Smooth muscle cell (in vitro differentiated cells): ENCODE results near the gene CRISPLD2. TPM values are rescaled to one million over a fixed set of nuclear protein-coding genes. Genes with fewer than 3 reads are reported as not detected.

ENCODE experiments used
- DNase-seq: peaks from one replicate; lab custom pipeline; 2025; ENCODE audit not compliant: unreplicated experiment; lab: John Stamatoyannopoulos, UW
- H2AFZ ChIP-seq: fragments of 200-600 bp; sonication (generic); 2 replicates; pipeline ENCODE4 v1.6.0; 2016; ENCODE audit warnings: antibody characterized with exemption, low read depth, mild to moderate bottlenecking
- H3F3A ChIP-seq: fragments of 200-600 bp; sonication (generic); 2 replicates; pipeline ENCODE4 v1.6.0; 2017; ENCODE audit warnings: antibody characterized with exemption, low read depth
- H3K27ac ChIP-seq: fragments of 200-600 bp; sonication (generic); 2 replicates; pipeline ENCODE4 v1.5.1; 2016; ENCODE audit warnings: low read depth, mild to moderate bottlenecking
- H3K27me3 ChIP-seq: fragments of 200-600 bp; sonication (generic); 2 replicates; pipeline ENCODE4 v1.6.1; 2016; ENCODE audit warnings: low read depth, mild to moderate bottlenecking
- H3K36me3 ChIP-seq: fragments of 200-600 bp; sonication (generic); 2 replicates; pipeline ENCODE4 v1.5.1; 2016; ENCODE audit warnings: low read depth
- H3K4me1 ChIP-seq: fragments of 200-600 bp; sonication (generic); 2 replicates; pipeline ENCODE4 v1.5.1; 2016; ENCODE audit warnings: low read depth
- H3K4me2 ChIP-seq: fragments of 200-600 bp; sonication (generic); 2 replicates; pipeline ENCODE4 v1.6.0; 2016; ENCODE audit warnings: mild to moderate bottlenecking
- H3K4me3 ChIP-seq: fragments of 200-600 bp; sonication (generic); 2 replicates; pipeline ENCODE4 v1.5.1; 2016; ENCODE audit warnings: mild to moderate bottlenecking
- H3K79me2 ChIP-seq: fragments of 200-600 bp; sonication (generic); 2 replicates; pipeline ENCODE4 v1.6.0; 2016; ENCODE audit warnings: low read depth, mild to moderate bottlenecking
- H3K9ac ChIP-seq: fragments of 200-600 bp; sonication (generic); 2 replicates; pipeline ENCODE4 v1.6.0; 2016; ENCODE audit warnings: low read depth
- H3K9me3 ChIP-seq: fragments of 200-600 bp; sonication (generic); replicated peaks from 2 replicates; pipeline ENCODE4 v1.5.1; 2016; ENCODE audit warnings: low read depth
- H4K20me1 ChIP-seq: fragments of 200-600 bp; sonication (generic); 2 replicates; pipeline ENCODE4 v1.6.0; 2016; ENCODE audit warnings: low read depth
- WGBS: methylation state at CpG from one replicate; pipeline ENCODE4 v1.1.7; 2016; ENCODE audit warnings: low lambda C conversion rate; 5-methylcytosine and 5-hydroxymethylcytosine counted together
- polyA plus RNA-seq: library from polyadenylated mRNA; unstranded; fragments of >200 nt; fragmentation: Nextera tagmentation; extraction: Ambion mirVana; gene quantifications from 2 replicates; pipeline ENCODE4 v1.2.1, GENCODE V29; 2016
- total RNA-seq: library from RNA; depleted of rRNA; stranded (reverse); fragments of >200 nt; gene quantifications from 2 replicates; pipeline ENCODE4 v1.2.3, GENCODE V29; 2014
- TF ChIP-seq, protein P1 (sequence below): fragments of 200-600 bp; sonication (generic); IDR thresholded peaks from 2 replicates; pipeline ENCODE4 v1.5.1; 2017; ENCODE audit warnings: borderline replicate concordance, mild to moderate bottlenecking, antibody characterized with exemption; ENCODE audit not compliant: insufficient read depth, poor library complexity, severe bottlenecking

Gene CRISPLD2
- total and polyA plus RNA-seq, 2 experiments from 2014 or later: 63.1 to 105 TPM

DNA sequence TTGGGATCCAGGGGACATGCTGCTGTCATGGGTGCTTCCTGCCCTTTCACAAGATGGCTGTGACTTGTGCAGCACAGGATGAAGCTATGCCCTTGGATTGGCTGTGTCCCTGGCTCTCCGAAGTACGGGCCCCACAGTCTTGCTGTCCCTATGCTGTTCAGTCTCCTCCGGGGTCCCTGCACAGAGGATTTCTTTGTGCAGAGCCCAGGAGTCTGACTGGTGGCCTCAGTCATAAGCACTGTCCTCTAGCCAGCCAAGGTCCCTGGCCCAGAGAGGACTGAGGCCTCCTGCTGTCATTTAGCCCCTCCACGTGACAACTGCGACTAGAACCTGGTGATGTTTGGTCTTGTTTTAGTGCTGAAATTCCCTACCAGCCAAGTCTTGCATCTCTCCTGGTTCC is 42.4 kb upstream of the CRISPLD2 start:
- H3K4me3 ChIP-seq: no peak overlapping the region
- DNase-seq: no peak
- WGBS: 94% methylated on average over 5 of the region's 5 CpGs
- no peak overlapping the region for H3K9ac ChIP-seq
- peaks cover 20% of the 10 kb centered on the region for H3K36me3 ChIP-seq
- H3K4me1 ChIP-seq: no peaks in the 10 kb centered on the region
- TF ChIP-seq, protein P1, sequence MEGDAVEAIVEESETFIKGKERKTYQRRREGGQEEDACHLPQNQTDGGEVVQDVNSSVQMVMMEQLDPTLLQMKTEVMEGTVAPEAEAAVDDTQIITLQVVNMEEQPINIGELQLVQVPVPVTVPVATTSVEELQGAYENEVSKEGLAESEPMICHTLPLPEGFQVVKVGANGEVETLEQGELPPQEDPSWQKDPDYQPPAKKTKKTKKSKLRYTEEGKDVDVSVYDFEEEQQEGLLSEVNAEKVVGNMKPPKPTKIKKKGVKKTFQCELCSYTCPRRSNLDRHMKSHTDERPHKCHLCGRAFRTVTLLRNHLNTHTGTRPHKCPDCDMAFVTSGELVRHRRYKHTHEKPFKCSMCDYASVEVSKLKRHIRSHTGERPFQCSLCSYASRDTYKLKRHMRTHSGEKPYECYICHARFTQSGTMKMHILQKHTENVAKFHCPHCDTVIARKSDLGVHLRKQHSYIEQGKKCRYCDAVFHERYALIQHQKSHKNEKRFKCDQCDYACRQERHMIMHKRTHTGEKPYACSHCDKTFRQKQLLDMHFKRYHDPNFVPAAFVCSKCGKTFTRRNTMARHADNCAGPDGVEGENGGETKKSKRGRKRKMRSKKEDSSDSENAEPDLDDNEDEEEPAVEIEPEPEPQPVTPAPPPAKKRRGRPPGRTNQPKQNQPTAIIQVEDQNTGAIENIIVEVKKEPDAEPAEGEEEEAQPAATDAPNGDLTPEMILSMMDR: no peak
- H3K27me3 ChIP-seq: no peaks in the 10 kb centered on the region
- peaks cover under 1% of the 10 kb centered on the region for H4K20me1 ChIP-seq
- no peak overlapping the region for H3K27ac ChIP-seq
- H3K79me2 ChIP-seq: no peaks in the 10 kb centered on the region
- H3F3A ChIP-seq: no peaks in the 10 kb centered on the region
- no peak overlapping the region for H3K4me2 ChIP-seq
- no peak overlapping the region for H2AFZ ChIP-seq
- no peaks in the 10 kb centered on the region for H3K9me3 ChIP-seq

DNA sequence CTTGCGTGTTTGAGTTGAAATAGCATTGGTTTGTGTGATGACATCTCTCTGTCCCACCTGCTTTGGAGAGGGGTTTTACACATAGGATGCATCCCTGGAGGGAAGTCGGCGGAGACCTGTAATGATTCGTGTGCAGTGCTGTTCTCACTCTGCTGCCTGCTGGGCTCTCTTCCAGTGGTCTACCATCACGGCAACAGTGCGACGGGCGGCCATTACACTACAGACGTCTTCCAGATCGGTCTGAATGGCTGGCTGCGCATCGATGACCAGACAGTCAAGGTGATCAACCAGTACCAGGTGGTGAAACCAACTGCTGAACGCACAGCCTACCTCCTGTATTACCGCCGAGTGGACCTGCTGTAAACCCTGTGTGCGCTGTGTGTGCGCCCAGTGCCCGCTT is 41.1 kb upstream of the CRISPLD2 start:
- Histone ChIP-seq H2AFZ (no peak overlapping the region), H3K27me3 (no peaks in the 10 kb centered on the region), H3K4me1 (no peaks in the 10 kb centered on the region), H3K27ac (no peak overlapping the region), H3K4me3 (no peak overlapping the region), H3K4me2 (no peak overlapping the region), H4K20me1 (no peaks in the 10 kb centered on the region), H3K79me2 (no peaks in the 10 kb centered on the region), H3K9ac (no peak overlapping the region), H3K9me3 (no peaks in the 10 kb centered on the region), H3K36me3 (peaks cover 20% of the 10 kb centered on the region), H3F3A (no peaks in the 10 kb centered on the region)
- TF ChIP-seq, protein P1: no peak
- DNase-seq: no peak
- 97% methylated on average over 18 of the region's 18 CpGs for WGBS

DNA sequence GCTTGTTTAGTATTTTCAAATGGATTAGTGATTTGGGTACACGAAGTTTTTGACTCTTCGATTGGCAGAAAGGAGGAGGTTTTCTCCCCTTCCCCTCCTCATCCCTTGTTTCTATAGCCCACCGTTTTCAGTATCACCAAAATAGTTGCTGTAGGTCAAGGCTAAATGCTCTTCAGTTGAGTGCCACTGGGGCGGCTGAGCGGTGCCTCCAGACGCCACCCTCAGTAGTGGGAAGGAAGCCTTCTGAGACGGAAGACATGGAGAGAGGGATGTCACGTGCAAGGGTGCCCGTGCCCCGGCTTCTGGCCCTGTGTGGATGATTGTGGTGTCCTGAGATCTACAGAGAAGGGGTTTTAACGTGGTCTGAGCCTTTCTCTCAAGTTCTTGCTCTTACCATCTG is 39.7 kb upstream of the CRISPLD2 start:
- WGBS: 98% methylated on average over 11 of the region's 11 CpGs
- no peak overlapping the region for H2AFZ ChIP-seq
- H3K9me3 ChIP-seq: no peaks in the 10 kb centered on the region
- H3K36me3 ChIP-seq: peaks cover 20% of the 10 kb centered on the region
- no peaks in the 10 kb centered on the region for H3K27me3 ChIP-seq
- H3K4me3 ChIP-seq: no peak overlapping the region
- H3K79me2 ChIP-seq: no peaks in the 10 kb centered on the region
- H3K9ac ChIP-seq: no peak overlapping the region
- no peak overlapping the region for H3K4me2 ChIP-seq
- DNase-seq: no peak
- no peak overlapping the region for H3K27ac ChIP-seq
- TF ChIP-seq, protein P1: no peak
- no peaks in the 10 kb centered on the region for H4K20me1 ChIP-seq
- no peaks in the 10 kb centered on the region for H3K4me1 ChIP-seq
- no peaks in the 10 kb centered on the region for H3F3A ChIP-seq

DNA sequence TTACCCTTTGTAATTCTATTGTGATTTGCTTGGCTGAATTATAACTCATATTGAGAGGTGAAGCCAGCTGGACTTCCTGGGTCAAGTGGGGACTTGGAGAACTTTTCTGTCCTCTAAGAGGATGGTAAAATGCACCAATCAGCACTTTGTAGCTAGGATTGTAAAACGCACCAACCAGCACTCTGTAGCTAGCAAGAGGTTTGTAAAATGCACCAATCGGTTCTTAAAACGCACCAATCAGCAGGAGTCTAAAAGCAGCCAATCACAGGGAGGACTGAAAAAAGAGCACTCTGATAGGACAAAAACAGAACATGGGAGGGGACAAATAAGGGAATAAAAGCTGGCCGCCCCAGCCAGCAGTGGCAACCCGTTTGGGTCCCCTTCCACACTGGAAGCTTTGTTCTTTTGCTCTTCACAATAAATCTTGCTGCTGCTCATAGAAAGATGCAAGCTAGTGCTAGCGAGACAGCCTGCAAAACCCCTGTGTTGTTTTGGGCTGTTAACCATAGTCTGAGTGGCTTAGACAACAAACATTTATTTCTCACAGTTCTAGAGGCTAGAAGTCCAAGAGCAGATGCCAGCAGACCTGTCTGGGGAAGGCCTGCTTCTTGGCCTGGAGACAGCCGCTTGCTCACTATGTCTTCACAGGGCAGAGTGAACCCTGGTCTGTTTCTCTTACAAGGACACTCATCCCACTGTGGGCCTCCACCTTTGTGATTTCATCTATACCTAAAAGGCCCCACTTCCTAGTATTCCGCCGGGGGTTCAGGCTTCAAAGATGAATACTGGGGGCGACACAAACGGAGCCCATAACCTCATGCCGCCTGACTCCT is 39.0 kb upstream of the CRISPLD2 start:
- WGBS: 96% methylated on average over 12 of the region's 12 CpGs
- TF ChIP-seq, protein P1: no peak

More for the DNA sequence above, 39.0 kb upstream of the CRISPLD2 start:
- Histone ChIP-seq H3K4me3 (no peak overlapping the region), H3K9ac (no peak overlapping the region), H3K36me3 (peaks cover 16% of the 10 kb centered on the region), H4K20me1 (no peaks in the 10 kb centered on the region), H3K4me1 (no peaks in the 10 kb centered on the region), H3F3A (no peaks in the 10 kb centered on the region), H2AFZ (no peak overlapping the region), H3K79me2 (no peaks in the 10 kb centered on the region), H3K4me2 (no peak overlapping the region), H3K27me3 (no peaks in the 10 kb centered on the region), H3K9me3 (no peaks in the 10 kb centered on the region), H3K27ac (no peak overlapping the region)
- DNase-seq: no peak
